Measurements from ENCODE around the gene F10. TPM values are rescaled to one million over a fixed set of nuclear protein-coding genes. Genes with fewer than 3 reads are reported as not detected.

F10 gene
- total RNA-seq, 2 donors from 2014 or later: 21.9 to 27.5 TPM

DNA sequence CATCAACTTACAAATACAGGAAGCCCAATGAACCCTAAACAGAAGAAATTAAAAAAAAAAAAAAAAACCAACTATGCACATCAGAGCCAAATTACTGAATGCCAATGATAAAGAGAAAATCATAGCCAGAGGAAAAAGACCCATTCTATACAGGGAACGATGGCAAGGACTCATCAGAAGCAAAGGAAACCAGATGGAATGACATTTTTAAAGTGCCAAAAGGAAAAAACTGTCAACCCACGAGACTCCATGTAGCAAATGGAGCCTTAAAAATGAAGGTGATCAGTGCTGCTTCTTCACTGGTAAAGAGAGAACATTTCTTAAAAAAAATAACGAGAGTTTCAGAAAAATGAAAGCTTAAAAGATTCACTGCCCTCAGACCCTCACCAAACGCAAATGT, 67.6 kb downstream of the F10 start:
- peaks cover 40% of the 10 kb centered on the region for H3K36me3 ChIP-seq
- no peaks in the 10 kb centered on the region for H3K9me3 ChIP-seq
- TF ChIP-seq, protein P1, sequence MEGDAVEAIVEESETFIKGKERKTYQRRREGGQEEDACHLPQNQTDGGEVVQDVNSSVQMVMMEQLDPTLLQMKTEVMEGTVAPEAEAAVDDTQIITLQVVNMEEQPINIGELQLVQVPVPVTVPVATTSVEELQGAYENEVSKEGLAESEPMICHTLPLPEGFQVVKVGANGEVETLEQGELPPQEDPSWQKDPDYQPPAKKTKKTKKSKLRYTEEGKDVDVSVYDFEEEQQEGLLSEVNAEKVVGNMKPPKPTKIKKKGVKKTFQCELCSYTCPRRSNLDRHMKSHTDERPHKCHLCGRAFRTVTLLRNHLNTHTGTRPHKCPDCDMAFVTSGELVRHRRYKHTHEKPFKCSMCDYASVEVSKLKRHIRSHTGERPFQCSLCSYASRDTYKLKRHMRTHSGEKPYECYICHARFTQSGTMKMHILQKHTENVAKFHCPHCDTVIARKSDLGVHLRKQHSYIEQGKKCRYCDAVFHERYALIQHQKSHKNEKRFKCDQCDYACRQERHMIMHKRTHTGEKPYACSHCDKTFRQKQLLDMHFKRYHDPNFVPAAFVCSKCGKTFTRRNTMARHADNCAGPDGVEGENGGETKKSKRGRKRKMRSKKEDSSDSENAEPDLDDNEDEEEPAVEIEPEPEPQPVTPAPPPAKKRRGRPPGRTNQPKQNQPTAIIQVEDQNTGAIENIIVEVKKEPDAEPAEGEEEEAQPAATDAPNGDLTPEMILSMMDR (IDR thresholded peaks at IDR 0.05): no peak
- H3K27ac ChIP-seq: no peak overlapping the region
- H3K27me3 ChIP-seq: no peaks in the 10 kb centered on the region
- no peaks in the 10 kb centered on the region for H3K4me1 ChIP-seq
- no peak for DNase-seq (ENCODE audit: low spot score)
- no peak overlapping the region for H3K4me3 ChIP-seq

DNA sequence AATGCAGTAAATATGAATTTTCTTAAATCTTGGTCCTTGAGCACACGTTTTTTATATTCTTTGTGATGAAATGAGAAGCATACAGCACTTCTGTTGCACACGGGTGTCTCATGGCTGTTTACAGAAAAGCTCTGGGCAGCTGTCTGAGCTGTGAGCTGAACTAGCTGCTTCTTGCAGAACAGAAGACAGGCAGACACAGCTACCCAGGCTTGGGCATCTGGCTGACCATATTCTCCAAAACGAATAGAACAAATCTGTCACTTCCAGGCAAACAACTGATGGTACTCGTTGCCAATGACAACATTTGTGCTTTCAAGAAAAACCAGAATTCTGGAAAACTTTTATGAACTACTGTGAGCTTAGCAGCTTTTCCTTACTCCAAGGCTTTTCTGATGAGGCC, 69.7 kb downstream of the F10 start:
- no peak for DNase-seq (ENCODE audit: low spot score)
- Histone ChIP-seq H3K9me3 (no peaks in the 10 kb centered on the region), H3K4me3 (no peak overlapping the region), H3K4me1 (no peaks in the 10 kb centered on the region), H3K27ac (no peak overlapping the region), H3K36me3 (peaks cover 61% of the 10 kb centered on the region), H3K27me3 (no peaks in the 10 kb centered on the region)
- TF ChIP-seq, protein P1 (IDR thresholded peaks at IDR 0.05): no peak

DNA sequence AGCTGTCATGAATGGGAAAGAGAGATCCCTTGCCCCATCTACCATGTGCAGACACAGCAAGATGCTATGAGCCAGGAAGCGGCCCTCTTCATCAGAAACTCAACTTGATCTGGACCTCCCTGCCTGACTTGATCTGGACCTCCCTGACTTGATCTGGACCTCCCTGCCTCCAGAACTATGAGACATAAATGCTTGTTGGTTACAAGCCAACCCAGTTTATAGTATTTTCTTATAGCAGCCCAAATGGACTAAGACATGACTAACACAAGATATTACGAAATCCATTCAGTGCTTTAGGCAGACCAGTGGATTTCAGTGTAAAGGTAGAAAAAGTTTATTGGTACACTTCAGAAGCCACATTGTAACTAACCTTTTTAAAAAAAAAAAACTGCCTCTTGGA, 70.3 kb downstream of the F10 start:
- Histone ChIP-seq H3K9me3 (no peaks in the 10 kb centered on the region), H3K4me1 (no peaks in the 10 kb centered on the region), H3K4me3 (no peak overlapping the region), H3K36me3 (peaks cover 66% of the 10 kb centered on the region), H3K27me3 (no peaks in the 10 kb centered on the region), H3K27ac (no peak overlapping the region)
- TF ChIP-seq, protein P1 (IDR thresholded peaks at IDR 0.05): no peak
- no peak for DNase-seq (ENCODE audit: low spot score)

DNA sequence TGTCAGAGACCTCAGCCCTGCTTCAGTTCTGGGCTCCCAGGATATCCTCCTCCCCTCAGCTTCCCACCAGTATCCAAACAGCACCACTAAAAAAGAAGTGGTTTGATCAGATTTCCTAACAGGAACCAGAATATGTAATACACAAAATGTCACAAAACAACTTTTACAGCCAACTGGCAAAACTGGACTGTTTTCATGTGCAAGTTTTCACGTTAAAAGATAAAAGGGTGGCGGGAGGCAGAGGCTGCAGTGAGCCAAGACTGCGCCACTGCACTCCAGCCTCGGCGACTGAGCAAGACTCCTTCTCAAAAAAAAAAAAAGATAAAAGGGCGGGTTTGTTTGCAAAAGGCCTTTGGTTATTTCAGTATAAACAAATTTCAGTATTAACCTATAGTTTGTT, 72.8 kb downstream of the F10 start:
- Histone ChIP-seq H3K9me3 (no peaks in the 10 kb centered on the region), H3K36me3 (peaks cover 66% of the 10 kb centered on the region), H3K27ac (no peak overlapping the region), H3K4me1 (no peaks in the 10 kb centered on the region), H3K4me3 (no peak overlapping the region), H3K27me3 (no peaks in the 10 kb centered on the region)
- TF ChIP-seq, protein P1 (IDR thresholded peaks at IDR 0.05): no peak
- DNase-seq (ENCODE audit: low spot score): no peak

DNA sequence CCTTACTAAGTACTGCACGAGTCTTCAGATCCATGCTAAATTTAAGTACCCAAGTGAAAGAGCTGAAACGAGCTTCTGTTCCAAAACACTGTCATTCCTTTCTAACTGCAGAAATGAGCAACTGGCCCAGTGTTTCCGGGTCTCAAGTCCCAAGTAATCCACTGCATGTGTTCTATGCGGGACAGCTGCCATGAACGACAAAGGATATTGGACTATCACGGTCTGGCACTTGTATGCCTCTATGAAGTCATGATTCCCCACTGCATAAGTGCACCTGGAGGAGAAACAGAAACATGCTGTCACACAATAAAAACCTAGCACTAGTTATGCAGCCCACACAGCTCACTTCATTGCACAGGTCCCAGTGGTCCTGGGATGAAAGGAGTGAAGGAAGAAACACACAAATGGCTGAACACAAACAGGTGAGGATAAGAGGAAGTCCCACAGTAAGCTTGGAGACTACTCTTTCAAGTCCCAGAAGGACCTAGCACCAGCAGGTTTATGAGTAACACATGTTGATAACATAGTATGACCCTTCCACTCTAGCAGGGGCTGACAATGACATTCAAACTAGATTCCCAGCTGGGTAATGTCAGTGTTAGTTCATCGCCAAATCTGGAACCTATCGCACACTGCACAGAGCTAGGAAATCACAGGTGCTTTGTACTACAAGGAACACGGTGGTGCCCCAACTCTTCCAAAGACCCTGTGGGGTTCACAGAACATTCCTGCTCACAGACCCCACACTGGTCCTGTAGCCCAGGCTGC, 74.6 kb downstream of the F10 start:
- no peak for DNase-seq (ENCODE audit: low spot score)
- Histone ChIP-seq H3K27ac (peak overlapping the region in 1 of 2 donors; percentile 14), H3K36me3 (peaks cover 52% of the 10 kb centered on the region)

More for the DNA sequence above, 74.6 kb downstream of the F10 start:
- Histone ChIP-seq H3K4me1 (peaks cover 0 to 2% of the 10 kb centered on the region in 2 donors), H3K4me3 (no peak overlapping the region), H3K27me3 (no peaks in the 10 kb centered on the region), H3K9me3 (no peaks in the 10 kb centered on the region)
- TF ChIP-seq, protein P1 (IDR thresholded peaks at IDR 0.05): no peak

Other genes starting within 250 kb of the F10 start
- gene MCF2L, start 153.6 kb upstream of the F10 start, total RNA-seq: 10 to 100 TPM; 17.1 to 21.6 TPM
- gene F7, start 17.0 kb upstream of the F10 start, total RNA-seq: under 1 TPM in 1 of 2 donors, not detected in 1; 0.20 TPM
- not detected for gene PROZ, start 35.8 kb downstream of the F10 start, total RNA-seq
- 10 to 100 TPM; 34.8 to 44.4 TPM for gene PCID2, start 85.9 kb downstream of the F10 start, total RNA-seq
- gene CUL4A, start 86.8 kb downstream of the F10 start, total RNA-seq: 100 to 1,000 TPM in 1 of 2 donors, 10 to 100 TPM in 1; 76.5 to 435 TPM
- gene LAMP1, start 174.4 kb downstream of the F10 start, total RNA-seq: 10 to 100 TPM; 70.0 to 73.7 TPM
- gene GRTP1, start 241.3 kb downstream of the F10 start, total RNA-seq: 1 to 10 TPM in 1 of 2 donors, under 1 TPM in 1; 0.48 to 2.4 TPM

All from right atrium auricular region (tissue), 2 donors.